IMR-90 (cell line): Measurements from ENCODE around the gene PPFIA2. TPM values are rescaled to one million over a fixed set of nuclear protein-coding genes. Genes with fewer than 3 reads are reported as not detected.

Source experiments
- ATAC-seq: fragments of 200-7000 bp; cut with Tn5 transposase; 2 replicates; pipeline ENCODE4 v1.9.1; 2020; ENCODE audit warnings: low read depth, mild to moderate bottlenecking, moderate library complexity
- BruUV-seq: library from RNA; stranded (reverse); fragments of 400-500 nt; replicated peaks from 2 replicates; lab custom pipeline; 2021; lab: Mats Ljungman, UMichigan
- CTCF ChIA-PET: fragments of 300-600 bp; formaldehyde crosslinking; extraction: SDS; loops from one replicate; lab custom pipeline; 2021; ENCODE audit warnings: antibody characterized with exemption; lab: Yijun Ruan, JAX
- POLR2A ChIA-PET: fragments of 300-600 bp; sonication (Branson Sonifier 250); formaldehyde crosslinking; loops from one replicate; lab custom pipeline; 2022; ENCODE audit warnings: antibody characterized with exemption; ENCODE audit not compliant: unreplicated experiment; lab: Charles Lee
- DNase-seq: peaks from one replicate; pipeline ENCODE4 v3.0.0; 2013
- H2AFZ ChIP-seq: replicated peaks from 2 replicates; pipeline ENCODE3; 2013; ENCODE audit warnings: low read length, mild to moderate bottlenecking; ENCODE audit not compliant: poor library complexity
- H2AK5ac ChIP-seq: 2 replicates; pipeline ENCODE4 v1.6.1; 2013; ENCODE audit warnings: low read depth, low read length, inconsistent platforms
- H2AK9ac ChIP-seq: replicated peaks from 2 replicates; pipeline ENCODE3; 2013; ENCODE audit warnings: mild to moderate bottlenecking, low read depth, low read length, moderate library complexity; ENCODE audit not compliant: poor library complexity
- H2BK120ac ChIP-seq: 2 replicates; pipeline ENCODE4 v1.6.1; 2013; ENCODE audit warnings: low read depth, low read length, inconsistent platforms
- H2BK15ac ChIP-seq: 3 replicates; pipeline ENCODE4 v1.6.1; 2013; ENCODE audit warnings: low read depth, low read length, inconsistent platforms
- H2BK20ac ChIP-seq: 2 replicates; pipeline ENCODE4 v1.6.1; 2013; ENCODE audit warnings: low read depth, mild to moderate bottlenecking, inconsistent platforms, low read length, moderate library complexity
- H2BK5ac ChIP-seq: 2 replicates; pipeline ENCODE4 v1.6.1; 2013; ENCODE audit warnings: mild to moderate bottlenecking, low read depth, low read length, inconsistent platforms; ENCODE audit not compliant: poor library complexity, severe bottlenecking
- H3K14ac ChIP-seq: replicated peaks from 2 replicates; pipeline ENCODE4 v1.6.1; 2013; ENCODE audit warnings: low read depth, low read length, inconsistent platforms
- H3K18ac ChIP-seq: 2 replicates; pipeline ENCODE4 v1.6.1; 2013; ENCODE audit warnings: low read depth, low read length, control low read depth
- H3K23ac ChIP-seq: 2 replicates; pipeline ENCODE4 v1.6.1; 2013; ENCODE audit warnings: low read depth, low read length, inconsistent platforms
- H3K27ac ChIP-seq: 2 replicates; pipeline ENCODE4 v1.5.1; 2013; ENCODE audit warnings: mild to moderate bottlenecking, control low read depth, low read length; ENCODE audit not compliant: insufficient read depth
- H3K27me3 ChIP-seq: 2 replicates; pipeline ENCODE4 v1.6.1; 2013; ENCODE audit warnings: low read length; ENCODE audit not compliant: control insufficient read depth, insufficient read depth
- H3K36me3 ChIP-seq: 2 replicates; pipeline ENCODE4 v1.6.1; 2013; ENCODE audit warnings: low read length, mixed read lengths; ENCODE audit not compliant: control insufficient read depth, insufficient read depth
- H3K4ac ChIP-seq: 2 replicates; pipeline ENCODE4 v1.6.1; 2013; ENCODE audit warnings: low read depth, low read length, inconsistent platforms
- H3K4me1 ChIP-seq: 2 replicates; pipeline ENCODE4 v1.6.1; 2013; ENCODE audit warnings: low read length, mixed read lengths; ENCODE audit not compliant: control insufficient read depth, insufficient read depth
- H3K4me2 ChIP-seq: 2 replicates; pipeline ENCODE4 v1.6.1; 2013; ENCODE audit warnings: low read depth, mild to moderate bottlenecking, control low read depth, low read length, moderate library complexity
- H3K4me3 ChIP-seq: 2 replicates; pipeline ENCODE4 v1.5.1; 2013; ENCODE audit warnings: low read depth, mild to moderate bottlenecking, control low read depth, low read length, moderate library complexity; ENCODE audit not compliant: insufficient read depth
- H3K56ac ChIP-seq: 2 replicates; pipeline ENCODE4 v1.6.1; 2013; ENCODE audit warnings: low read length, inconsistent platforms; ENCODE audit not compliant: insufficient read depth; ENCODE audit errors: extremely low read depth
- H3K79me1 ChIP-seq, 2 experiments: 2 replicates each; pipeline ENCODE4 v1.6.1; 2013; ENCODE audit warnings: low read length in 2 of 2, inconsistent platforms in 1 of 2, low read depth in 1 of 2
- H3K9ac ChIP-seq: 2 replicates; pipeline ENCODE4 v1.6.1; 2013; ENCODE audit warnings: low read depth, low read length, control low read depth
- H3K9me1 ChIP-seq: 2 replicates; pipeline ENCODE4 v1.6.1; 2013; ENCODE audit warnings: low read length, inconsistent platforms; ENCODE audit not compliant: insufficient read depth
- H3K9me3 ChIP-seq: 2 replicates; pipeline ENCODE4 v1.6.1; 2013; ENCODE audit warnings: low read length; ENCODE audit not compliant: control insufficient read depth, insufficient read depth
- H4K20me1 ChIP-seq: 2 replicates; pipeline ENCODE4 v1.6.1; 2013; ENCODE audit warnings: low read length, inconsistent platforms; ENCODE audit not compliant: insufficient read depth
- H4K5ac ChIP-seq: 2 replicates; pipeline ENCODE4 v1.6.1; 2013; ENCODE audit warnings: mild to moderate bottlenecking, low read depth, low read length, control low read depth
- H4K8ac ChIP-seq, 2 experiments: 2 replicates each; pipeline ENCODE4 v1.6.1; 2013; ENCODE audit warnings: low read depth in 2 of 2, low read length in 2 of 2, control low read depth in 1 of 2, inconsistent platforms in 1 of 2
- H4K91ac ChIP-seq: 2 replicates; pipeline ENCODE4 v1.6.1; 2013; ENCODE audit warnings: low read depth, low read length, inconsistent platforms; ENCODE audit not compliant: insufficient read depth
- CEBPB ChIP-seq: IDR thresholded peaks from 2 replicates; pipeline ENCODE4 v1.6.1; 2012; ENCODE audit warnings: low read depth, low read length, improper control_type of control experiment
- CHD1 ChIP-seq: IDR thresholded peaks from 2 replicates; pipeline ENCODE4 v1.6.1; 2012; ENCODE audit warnings: low read depth, low read length, improper control_type of control experiment
- MAFK ChIP-seq: IDR thresholded peaks from 2 replicates; pipeline ENCODE4 v1.6.1; 2012; ENCODE audit warnings: low read depth, low read length, improper control_type of control experiment
- NFE2L2 ChIP-seq: fragments of 150-350 bp; IDR thresholded peaks from 2 replicates; pipeline ENCODE4 v1.6.1; 2016; ENCODE audit warnings: low read depth, mild to moderate bottlenecking, low read length
- WGBS, 2 experiments: methylation state at CpG; one replicate each; pipeline versions ENCODE4 v1.1.5 to v1.1.7; 2013; ENCODE audit warnings: missing lambda C conversion rate in 2 of 2; ENCODE audit not compliant: insufficient read length in 1 of 2; ENCODE audit errors: extremely low coverage in 2 of 2; 5-methylcytosine and 5-hydroxymethylcytosine counted together
- dilution Hi-C: fragments of 300-500 bp; cut with HindIII; formaldehyde crosslinking; loops from one replicate; pipeline ENCODE4 v1.14.3; 2018; ENCODE audit warnings: low sequenced_read_pairs; ENCODE audit not compliant: unreplicated experiment
- in situ Hi-C: fragments of 300-500 bp; cut with MboI; formaldehyde crosslinking; loops from 3 replicates; pipeline ENCODE4 v1.14.3; 2019; ENCODE audit warnings: low sequenced_read_pairs, inconsistent platforms, mixed read lengths
- intact Hi-C: fragments of 100-400 bp; cut with micrococcal nuclease; formaldehyde crosslinking; loops from 2 replicates; pipeline ENCODE4 v1.10.0; 2022
- polyA plus RNA-seq, 3 experiments: library from polyadenylated mRNA; depleted of rRNA; stranded (reverse); fragments of >200 nt; gene quantifications; 2 replicates each; pipeline ENCODE4 v1.2.3, GENCODE V29; 2012; ENCODE audit warnings: low replicate concordance in 1 of 3
- total RNA-seq: library from RNA; depleted of rRNA; stranded (reverse); fragments of >200 nt; gene quantifications from 2 replicates; pipeline ENCODE4 v1.2.3, GENCODE V29; 2012

Gene PPFIA2
- total and polyA plus RNA-seq, 2 of the 4 experiments (the other 2 are of a cell fraction), result 0.29 to 1.3 TPM

- Histone ChIP-seq H2AK9ac (no peak overlapping the region), H2BK120ac (no peak overlapping the region), H2BK20ac (no peak overlapping the region), H4K8ac (no peak overlapping the region), H3K27me3 (no peaks in the 10 kb centered on the region), H4K5ac (no peak overlapping the region), H4K20me1 (no peaks in the 10 kb centered on the region), H3K56ac (no peak overlapping the region), H3K9me3 (no peaks in the 10 kb centered on the region), H3K23ac (no peak overlapping the region), H3K9me1 (no peaks in the 10 kb centered on the region), H2AFZ (no peak overlapping the region), H3K18ac (no peak overlapping the region), H3K4me1 (no peaks in the 10 kb centered on the region), H3K14ac (no peak overlapping the region), H2AK5ac (no peak overlapping the region), H3K4me2 (no peak overlapping the region), H4K91ac (no peak overlapping the region), H3K4ac (no peak overlapping the region), H3K4me3 (no peak overlapping the region), H3K79me1 (no peaks in the 10 kb centered on the region), H3K27ac (no peak overlapping the region), H2BK15ac (no peak overlapping the region), H2BK5ac (no peak overlapping the region), H3K9ac (no peak overlapping the region), H3K36me3 (no peaks in the 10 kb centered on the region)
- intact Hi-C loops, result no loop called here
- in situ Hi-C loops, result no loop called here
- POLR2A ChIA-PET, result no interaction called here
- BruUV-seq, result no TSS peak
- ATAC-seq (no peak), DNase-seq (no peak)
- dilution Hi-C loops, result no loop called here
- WGBS, 2 experiments, result no CpG with 5 or more reads among the region's 2 CpGs
- TF ChIP-seq NFE2L2 (no peak), MAFK (no peak), CHD1 (no peak), CEBPB (no peak)
- CTCF ChIA-PET, result no interaction called here
Measured at GRCh38 chr12:81500788-81501187, 258.4 kb downstream of the PPFIA2 start.
